Activated gamma-delta T cell (primary cell): ENCODE data around the gene PDK2.

Source experiments
- DNase-seq: peaks from one replicate; lab custom pipeline; 2025; lab: John Stamatoyannopoulos, UW

The PDK2 gene

DNA sequence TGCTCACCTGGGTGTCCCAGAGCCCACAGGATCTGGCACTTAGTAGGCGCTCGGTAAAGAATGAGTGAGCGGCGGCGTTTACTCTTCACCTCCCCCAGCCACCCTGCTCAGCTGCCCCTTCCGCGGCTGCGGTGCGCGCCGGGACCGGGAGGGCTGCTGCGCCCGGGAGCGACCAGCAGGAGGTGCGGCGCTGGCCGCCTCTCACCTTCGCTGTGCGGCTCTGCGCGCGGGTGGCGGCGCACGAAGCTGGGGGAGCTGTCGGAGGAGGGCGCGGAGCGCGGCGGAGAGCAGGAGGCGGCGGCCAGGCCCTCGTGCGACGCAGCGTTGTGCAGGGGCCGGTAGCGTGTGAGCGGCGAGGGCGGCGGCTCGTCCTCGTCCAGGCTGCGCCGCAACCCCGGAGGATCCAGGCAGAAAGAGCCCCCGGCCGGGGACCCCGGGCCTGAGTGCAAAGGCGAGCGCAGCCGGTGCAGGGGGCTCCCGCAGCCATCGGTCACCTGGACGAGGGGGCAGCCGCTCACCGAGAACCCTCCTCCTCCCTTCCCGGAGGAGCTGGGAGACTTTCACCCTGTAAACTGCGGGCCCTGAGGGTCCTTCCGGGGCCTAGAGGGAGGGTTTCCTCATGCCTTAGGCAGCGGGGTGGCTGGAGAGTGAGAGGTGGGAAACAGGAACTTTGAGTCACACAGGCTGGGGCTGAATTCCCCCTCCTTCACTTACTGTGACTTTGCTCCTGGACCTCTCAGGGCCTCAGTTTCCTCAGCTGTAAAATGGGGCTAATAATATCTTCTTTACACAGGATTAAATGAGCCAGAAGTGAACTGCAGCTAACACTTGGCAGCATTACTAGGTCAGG is 22.3 kb downstream of the PDK2 start:
- peak; percentile 32 for DNase-seq

DNA sequence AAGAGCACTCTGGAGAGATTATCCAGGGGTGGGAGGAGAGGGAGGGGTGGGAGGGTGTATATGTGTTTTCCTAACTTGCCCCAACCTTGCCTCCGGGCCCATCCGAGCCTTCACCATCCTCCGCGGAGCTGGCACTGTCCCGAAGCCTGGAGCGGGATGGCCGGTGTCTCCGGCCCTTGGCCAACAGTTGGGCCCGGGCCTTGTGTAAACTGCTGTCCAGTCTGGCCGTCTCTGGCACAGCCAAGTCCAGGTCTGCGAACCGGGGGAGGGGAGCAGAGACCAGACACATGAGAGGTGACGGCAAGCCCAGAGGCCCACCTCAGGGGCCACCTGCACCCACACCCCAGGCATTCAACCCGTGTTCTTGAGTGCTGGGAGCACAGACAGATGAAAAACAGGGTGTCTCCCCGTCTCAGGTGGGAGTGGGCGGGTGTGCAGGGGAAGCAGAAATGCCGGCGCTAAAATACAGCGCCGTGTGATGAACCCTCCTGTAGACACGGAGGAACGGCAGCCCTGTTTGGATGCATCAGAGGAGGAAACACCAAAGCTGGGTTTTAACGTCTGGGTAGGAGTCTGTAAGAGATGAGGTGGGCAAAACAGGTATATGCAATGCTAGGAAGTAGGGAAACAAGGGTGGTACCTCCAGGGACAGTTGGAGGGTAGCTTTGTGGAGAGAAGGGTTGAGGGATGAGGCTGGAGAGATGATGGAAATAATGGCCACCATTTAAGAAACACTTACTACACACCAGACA is 23.1 kb downstream of the PDK2 start:
- no peak for DNase-seq

DNA sequence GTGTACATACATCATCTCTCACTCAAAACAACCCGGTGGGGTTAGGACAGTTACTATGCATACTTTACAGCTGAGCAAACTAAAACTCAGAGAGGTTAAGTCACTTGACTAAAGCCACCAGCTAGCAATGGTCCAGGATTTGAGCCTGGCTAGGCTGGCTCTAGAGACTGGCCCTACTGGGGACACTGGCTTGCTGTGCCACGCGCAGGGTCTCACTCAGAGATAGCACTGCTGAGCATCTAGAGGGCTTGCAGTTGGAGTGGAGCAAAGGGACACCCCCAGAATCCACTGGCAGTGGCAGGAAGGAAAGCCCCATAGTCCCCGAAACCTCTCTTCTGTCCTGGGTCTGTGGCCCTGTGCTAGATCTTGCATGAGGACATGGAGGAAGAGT is 23.7 kb downstream of the PDK2 start:
- DNase-seq, result no peak

DNA sequence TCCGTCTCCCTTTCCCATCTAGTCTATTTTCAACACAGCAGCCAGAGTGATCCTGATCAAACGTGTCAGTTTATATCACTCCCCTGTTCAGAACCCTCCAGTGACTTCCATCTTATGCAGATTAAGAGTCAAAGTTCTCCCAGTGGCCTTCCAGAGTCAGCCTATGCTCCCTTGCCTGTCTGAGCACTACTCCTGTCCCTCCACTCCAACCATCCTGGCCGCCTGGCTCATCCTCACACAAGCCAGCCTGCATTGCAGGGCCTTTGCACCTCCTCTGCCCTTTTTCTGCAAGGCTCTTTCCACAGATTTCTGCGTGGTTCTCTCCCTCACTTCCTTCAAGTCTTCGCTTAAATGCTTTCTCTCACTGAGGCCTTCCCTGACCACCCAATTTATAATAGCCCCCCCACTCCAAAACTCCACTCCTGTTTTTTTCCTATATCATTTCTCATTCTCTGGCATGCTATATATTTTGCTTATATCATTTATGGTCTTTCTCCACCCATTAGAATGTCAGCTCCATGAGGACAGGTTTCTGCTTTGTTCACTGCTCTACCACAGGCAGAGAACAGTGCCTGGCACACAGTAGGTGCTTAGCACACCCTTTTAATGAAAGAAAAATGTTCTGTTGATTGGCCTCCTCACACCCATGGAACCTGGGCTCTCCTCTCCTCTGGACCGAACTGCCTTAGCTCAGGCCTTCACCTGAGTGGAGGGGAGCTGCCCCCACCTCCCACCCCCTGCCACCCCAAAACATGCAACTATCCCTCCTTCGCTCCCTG is 25.5 kb downstream of the PDK2 start:
- no peak for DNase-seq

DNA sequence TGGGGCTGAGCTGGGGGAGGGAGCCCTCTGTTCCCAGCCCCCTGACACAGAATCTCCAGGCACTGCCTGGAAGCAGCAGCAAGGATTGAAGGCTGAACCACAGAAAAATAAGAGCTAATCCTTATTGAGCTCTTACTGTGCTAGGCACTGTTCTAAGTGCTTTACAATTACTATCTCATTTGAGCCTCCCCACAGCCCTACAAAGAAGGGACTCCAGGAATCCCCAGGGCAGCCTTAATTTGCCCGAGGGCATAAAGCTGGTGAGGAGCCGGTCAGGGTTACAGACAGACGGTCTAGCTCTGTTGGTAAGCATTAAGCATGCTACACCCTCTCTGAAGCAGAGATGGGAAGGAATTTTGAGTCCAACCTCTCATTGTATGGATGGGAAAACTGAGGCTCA is 27.8 kb downstream of the PDK2 start:
- DNase-seq, result no peak

DNA sequence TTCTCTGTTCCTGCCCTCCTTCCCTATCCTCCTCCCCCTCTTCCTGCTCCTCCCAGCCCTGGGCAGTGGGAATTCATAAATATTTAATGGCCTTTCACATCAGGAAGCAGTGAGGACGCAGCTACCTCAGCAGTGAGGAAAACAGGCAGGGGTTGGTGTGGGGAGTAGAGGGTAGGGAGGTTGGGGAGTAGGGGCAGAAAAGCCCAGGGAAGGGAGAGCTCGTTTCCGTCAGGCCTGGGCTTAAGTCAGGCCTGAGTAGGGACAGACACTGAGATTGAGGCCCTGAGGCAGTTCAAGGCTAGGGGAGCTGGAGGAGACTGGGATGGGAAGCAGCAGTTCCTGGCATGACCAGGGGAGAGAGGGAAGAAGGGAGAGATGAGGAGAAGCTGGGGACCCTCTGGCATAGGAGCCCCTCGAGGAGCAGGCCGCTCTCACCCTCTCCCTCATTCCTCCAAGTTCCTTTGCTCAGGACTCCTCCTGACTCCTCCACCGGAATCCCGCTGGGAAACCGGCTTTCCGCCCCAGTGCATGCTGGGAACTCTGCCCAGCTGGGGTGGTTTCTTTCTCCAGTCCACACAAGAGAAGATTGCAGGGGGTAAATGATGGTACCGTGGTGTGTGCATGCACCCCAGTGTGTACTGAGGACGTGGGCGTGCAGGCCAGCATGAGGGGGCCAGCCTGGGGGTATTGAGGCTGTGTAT is 28.6 kb downstream of the PDK2 start:
- DNase-seq, result no peak

DNA sequence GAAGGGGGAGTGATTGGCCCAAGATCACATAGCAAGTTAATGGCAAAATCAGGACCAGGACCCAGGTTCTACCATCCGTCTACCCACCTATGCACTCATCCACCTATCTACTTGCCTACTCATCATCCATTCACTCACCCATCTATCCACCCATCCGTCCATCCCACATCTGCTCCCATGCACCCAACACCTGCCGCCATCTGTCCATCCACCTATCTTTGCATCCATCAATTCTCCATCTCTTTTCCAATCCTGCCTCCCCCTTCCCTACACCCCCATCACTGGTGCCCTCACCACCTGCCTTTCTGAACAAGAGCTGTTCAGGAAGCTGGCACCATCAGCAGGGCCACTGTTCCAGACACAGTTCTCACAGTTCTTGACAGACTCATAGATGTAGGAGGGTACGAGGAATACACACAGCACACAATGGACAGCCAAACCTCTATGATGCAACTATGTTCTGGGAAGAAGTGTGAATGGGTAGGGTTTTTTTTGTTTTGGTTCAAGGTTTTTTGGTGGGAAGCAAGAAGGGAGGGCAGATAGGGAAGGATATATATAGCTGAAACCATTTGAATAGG is 30.4 kb downstream of the PDK2 start:
- DNase-seq, result no peak

DNA sequence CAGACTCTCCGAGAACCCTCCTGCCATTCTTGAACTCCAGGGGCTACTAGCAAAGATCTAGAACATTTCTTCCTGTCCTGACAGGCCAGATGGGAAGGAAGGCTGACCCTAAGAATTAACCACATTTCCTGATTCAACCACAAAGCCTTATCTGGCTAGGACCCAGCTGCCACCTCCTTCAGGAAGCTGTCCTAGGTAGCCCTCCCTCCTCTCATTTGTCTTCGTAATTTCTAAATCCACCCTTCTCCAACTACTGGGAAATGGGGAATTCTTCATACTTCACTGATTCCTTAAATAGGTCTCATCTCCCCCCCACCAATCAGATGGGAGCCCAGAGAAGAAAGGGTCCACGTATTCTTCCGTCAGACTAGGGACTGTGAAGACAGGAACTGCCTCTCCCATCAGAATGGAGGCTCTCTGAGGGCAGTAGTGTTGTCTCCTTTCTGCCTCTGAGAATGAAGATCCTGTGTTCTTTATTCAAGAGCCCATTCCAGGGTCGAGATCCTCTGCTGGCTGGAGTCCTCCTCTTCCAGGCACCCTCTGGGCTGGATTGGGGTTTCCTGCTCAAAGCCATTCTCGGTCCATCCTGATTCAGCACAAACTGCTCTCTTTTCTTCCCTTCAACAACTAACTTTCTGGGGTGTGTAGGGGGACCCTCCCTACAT is 32.7 kb downstream of the PDK2 start:
- DNase-seq, result no peak

DNA sequence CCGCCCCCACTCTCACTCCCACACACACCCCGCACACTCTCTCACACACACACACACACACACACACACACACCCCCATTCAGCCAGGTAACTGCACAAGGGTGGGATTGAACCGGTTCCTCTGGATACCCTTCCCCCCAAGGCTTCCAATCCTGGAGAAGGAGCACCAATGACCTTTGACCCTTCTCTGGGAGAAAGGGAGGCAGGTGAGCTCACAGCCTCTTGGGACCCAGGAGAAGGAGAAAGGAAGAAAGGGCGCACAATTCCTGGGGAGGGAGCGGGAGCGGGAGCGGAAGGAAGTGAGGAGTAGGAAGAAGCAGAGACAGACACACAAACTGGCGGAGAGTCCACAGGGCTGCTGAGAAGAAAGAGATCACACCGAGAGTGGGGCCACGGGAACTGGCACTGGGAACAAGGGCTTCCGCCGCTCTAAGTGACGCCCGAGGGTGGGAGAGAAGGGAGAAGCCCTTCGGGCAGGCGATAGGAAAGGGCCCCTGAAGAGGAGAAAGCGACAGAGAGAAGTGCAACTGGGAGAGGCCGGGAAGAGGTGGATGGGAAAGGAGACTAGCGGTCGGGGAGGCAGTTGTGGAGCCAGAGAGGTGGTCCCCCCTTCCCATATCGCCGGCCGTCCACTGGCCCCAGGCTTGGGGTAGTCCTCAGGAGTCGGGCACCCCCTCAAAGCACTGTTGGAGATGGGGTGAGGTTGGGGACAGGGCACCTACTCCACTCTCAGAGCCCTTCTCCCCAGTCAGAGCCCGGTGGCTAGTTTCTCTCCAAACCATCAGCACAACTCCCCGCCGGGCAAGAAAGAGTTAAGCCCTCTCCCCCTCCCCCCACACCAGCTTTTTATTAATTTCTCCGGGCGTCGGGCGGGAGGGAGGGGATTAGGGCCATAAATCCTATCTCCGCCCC is 33.5 kb downstream of the PDK2 start:
- DNase-seq, result no peak

DNA sequence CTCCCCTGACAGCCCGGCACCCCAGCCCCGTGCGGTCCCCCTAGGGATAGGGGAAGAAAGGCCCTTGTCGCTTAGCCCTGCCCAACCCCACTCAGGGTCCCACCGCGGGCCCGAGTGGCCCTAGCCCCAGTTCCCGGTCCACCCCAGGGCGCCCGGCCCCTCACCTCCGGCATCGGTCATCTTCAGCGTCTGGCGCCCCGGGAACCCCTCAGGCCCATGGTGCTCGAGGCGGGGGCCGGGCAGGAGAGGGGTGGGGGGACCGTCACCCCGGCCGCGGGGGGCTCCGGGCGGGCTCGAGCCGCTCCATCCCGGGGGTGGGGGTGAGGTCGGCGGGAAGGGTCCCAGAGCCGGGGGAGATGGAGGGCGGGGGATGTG is 34.2 kb downstream of the PDK2 start:
- no peak for DNase-seq

DNA sequence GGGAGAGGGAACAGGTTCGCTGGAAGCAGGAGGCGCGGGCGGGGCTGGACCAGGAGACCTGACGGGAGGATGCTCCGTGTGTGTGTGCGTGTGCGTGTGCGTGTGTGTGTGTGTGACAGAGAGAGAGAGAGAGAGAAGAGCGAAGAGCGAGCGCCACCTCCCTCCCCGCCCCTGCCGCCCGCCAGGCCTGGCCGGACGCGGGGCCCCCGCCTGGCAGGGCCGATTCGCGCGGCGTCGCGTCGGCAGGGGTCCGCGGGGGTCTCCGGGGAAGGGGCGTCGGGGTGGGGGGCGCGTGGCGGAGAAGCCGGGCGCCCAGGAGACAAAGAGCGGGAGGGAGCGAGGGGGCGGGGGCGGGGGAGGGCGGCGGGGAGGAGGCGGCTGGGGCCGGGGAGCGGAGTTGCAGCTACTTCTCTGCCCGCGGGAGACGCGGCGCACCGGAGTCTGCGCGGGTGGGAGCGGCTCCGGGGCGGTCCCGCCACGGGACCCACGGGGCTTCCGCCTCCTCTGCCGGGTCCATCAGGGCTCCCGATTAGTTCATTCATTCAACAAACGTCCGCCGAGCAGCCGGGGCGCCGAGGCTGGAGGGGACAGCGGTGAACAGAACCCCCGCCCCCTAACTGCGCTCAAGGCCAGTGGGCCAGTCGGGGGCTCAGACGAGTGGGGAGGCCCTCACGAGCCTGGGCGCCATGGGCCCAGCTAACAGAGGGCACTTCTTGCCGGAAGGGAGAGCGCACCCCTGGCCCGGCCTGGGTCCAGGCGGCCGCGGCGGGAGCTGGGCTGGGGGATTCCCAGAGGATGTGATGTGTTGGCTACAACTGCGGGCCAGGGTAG is 34.8 kb downstream of the PDK2 start, which contains the start of gene SAMD14:
SAMD14 (minus strand) TSS at position 433 of the 831 bp plus-strand sequence. CDS start 5,201 bp downstream, outside the sequence.
- peak; percentile 39 for DNase-seq

DNA sequence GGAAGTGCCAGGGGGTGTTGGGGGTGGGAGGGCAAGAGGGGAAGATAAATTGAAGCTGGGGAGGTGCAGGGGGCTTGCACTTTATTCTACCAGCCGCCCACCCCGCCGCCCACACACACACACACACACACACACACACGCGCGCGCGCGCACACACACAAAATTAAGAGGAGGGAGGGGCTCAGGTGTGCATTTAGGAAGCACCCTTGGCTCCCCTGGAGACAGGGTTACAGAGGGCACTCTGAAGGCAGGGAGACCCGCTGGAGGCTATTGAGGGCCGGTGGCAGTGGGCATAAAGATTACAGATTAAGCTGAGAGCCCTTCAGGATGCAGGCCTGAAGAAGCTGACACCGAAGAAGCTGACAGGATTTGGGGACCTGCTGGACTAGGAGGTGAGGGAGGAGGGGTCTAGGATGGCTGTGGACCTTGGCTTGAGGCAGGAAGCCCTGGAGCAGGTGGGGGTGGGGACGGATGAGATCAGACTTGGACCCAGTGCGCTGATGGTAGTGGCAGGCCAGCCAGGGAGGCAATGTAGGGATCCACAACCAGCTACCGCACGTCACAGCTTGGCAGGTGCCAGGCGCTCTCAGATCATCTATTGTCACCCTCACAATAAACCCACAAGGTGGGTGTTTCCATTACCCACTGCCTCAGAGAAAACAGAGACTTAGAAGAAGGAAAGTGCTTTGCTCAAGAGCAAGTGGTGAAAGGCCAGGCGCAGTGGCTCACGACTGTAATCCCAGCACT is 35.6 kb downstream of the PDK2 start:
- no peak for DNase-seq

DNA sequence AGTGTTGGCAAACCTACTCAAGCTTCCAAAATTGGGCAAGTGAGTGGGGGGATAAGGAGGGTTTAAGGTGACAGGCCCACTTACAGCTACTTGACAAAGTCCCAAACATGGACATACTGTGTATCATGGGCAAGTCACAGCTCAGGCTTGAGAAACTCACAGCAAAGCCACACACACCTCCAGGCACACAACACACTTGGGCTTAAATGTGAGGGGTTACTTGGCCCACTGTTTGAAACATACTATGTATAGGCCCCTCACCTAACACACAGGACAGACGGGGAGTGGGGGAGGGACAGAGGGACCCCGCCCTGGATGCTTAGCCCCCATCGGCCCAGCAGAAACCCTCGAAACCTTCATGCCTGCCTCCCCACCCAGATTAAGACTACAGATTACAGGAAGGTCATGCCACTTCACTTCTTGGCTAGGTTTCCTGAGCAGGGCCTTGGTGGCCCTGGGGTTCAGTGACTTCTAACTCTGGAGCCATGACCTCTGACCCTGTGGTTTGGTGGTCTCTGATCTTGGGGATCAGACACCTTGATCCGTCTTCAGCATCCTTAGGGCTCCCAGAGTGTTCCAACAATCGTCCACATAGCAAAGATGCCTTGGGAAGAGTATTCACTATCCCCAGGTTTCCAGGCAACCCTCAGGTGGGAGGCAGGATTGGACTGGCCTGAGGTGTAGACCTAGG is 37.1 kb downstream of the PDK2 start:
- no peak for DNase-seq

DNA sequence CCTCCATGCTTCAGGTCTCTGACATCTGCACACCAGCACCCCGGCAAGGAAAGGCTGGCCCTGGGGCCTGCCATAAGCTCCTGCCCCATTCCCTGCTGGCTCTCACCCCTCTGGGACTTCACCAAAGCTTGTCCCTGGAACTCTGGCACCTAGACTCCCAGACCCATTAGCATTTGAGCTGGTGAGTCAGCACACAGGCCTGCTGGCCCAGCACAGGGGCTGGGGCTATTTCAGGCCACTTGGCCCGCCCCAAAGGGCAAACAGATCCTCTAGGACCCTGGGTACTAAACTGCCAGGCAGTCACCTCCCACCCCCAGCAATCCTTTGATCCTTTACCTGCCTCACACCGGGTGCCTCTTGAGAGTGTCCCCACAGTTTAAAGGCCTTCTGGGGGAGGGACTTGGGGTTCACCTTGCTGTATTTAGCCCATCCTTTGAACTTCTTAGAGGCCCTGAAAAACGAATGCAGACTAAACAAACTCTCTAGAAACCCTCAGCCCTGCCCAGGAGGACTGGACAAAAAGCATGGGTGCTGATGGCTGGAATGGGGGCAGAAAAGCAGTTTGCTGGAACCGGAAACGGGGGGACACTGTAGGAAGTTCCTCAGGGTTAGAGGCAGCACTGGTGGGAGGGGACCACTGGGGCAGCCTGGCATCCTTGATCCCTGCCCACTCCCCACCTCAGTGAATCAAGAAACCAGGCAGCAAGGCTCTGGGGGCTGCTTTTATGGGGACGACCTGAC is 38.0 kb downstream of the PDK2 start:
- no peak for DNase-seq

DNA sequence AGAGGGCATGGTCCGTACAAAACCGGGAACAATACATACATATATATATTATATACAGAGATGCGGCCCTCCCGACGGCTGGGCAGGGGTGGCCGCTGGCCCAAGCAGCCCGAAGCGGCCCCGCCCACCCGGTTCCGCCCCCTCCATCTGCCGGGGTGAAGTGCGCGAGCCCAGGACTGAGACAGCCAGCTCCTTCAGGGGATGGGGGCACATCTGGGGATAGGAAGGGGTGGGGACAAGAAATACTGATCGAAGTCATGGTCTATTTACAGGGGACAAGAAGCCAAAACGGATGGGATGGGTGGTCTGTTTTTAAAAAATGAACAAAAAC is 38.6 kb downstream of the PDK2 start:
- no peak for DNase-seq

DNA sequence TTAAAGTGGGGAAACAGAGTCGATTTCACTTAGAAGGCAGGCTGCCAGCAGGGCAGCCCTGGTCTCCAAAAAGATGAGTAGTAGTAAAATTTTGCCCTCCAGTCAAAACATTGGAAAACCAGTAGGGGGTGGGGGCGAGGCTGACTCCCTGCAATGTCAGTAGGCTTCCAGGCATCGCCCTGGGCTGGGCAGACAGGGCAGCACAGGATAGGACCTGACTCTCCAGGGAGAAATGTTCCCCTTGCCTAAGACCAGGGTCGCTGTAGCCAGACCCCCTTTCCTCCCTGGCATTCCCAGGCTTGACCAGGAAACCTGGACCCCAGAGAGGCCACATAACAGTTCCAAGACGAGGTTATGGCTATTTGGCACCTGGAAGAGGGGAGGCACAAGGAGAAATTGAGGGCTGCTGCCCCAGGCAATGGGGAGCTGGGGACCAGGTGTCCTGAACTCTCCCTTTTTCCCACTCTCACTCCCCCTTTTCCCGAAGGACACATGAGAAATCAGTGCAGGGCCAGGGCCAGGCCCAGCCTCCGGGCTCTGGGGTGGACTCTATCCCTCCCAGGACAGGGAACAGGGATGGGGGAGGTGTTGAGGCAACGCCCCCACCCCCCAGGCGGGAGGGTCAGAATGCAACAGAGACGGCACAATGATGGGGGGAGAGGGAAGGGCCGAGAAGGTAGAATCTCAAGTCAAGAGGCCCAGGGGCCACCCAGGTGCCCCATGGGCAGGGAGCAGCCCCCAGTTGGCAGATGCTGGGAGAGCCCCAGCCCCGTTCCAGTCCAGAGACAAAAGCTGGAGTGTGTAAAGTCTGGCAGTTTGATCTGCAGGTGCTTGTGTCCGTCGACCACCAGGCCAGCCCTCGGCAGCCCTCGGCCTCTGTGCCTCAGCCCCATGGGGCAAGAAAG is 39.3 kb downstream of the PDK2 start:
- no peak for DNase-seq
